Measurements from ENCODE around the gene DUSP6. TPM values are rescaled to one million over a fixed set of nuclear protein-coding genes. Genes with fewer than 3 reads are reported as not detected.

DUSP6 gene
- total and polyA plus RNA-seq, 2 of the 13 experiments (the other 11 are each of a cell fraction or from before 2014, with no cell fraction given), result 40.9 to 161 TPM

- no peak for TF ChIP-seq ZNF557 (CRISPR knock-in tag; IDR thresholded peaks at IDR 0.05)
- no peak for TF ChIP-seq ZNF775 (CRISPR knock-in tag; IDR thresholded peaks at IDR 0.05; ENCODE audit: borderline replicate concordance)
- no peak for TF ChIP-seq HES4 (CRISPR knock-in tag; IDR thresholded peaks at IDR 0.05; ENCODE audit: borderline replicate concordance)
- no peak for TF ChIP-seq NFRKB (IDR thresholded peaks at IDR 0.05)
- TF ChIP-seq ZNF674 (CRISPR knock-in tag; IDR thresholded peaks at IDR 0.05; ENCODE audit: low read depth), result no peak
- TF ChIP-seq ZNF263 (CRISPR knock-in tag; IDR thresholded peaks at IDR 0.05), result no peak
- TF ChIP-seq ARID2 (CRISPR knock-in tag; IDR thresholded peaks at IDR 0.05; ENCODE audit: borderline replicate concordance), result no peak
- TF ChIP-seq MXD4 (CRISPR knock-in tag; IDR thresholded peaks at IDR 0.05), result no peak
- TF ChIP-seq ZNF451 (CRISPR knock-in tag; IDR thresholded peaks at IDR 0.05), result no peak
- peak; percentile 23; the same call in 1 of the 2 replicates for TF ChIP-seq SAP130 (CRISPR knock-in tag; IDR thresholded peaks at IDR 0.05; ENCODE audit: low read depth)
- no peak for TF ChIP-seq JUND (CRISPR knock-in tag; IDR thresholded peaks at IDR 0.05)
- no peak for TF ChIP-seq KDM6A (CRISPR knock-in tag; IDR thresholded peaks at IDR 0.05; ENCODE audit: low read depth)
- TF ChIP-seq PHF8 (CRISPR knock-in tag; IDR thresholded peaks at IDR 0.05), result no peak
- 0 out of 4 replicates have a peak, but pooled peaks of 1 of the 2 experiments have one; percentile 15 for TF ChIP-seq MAFK (conservative IDR thresholded peaks at IDR 0.05 in 1 of 2, IDR thresholded peaks at IDR 0.05 in 1 of 2; ENCODE audit: low read length in 2 of 2)
- no peak for TF ChIP-seq ZSCAN29 (CRISPR knock-in tag; conservative IDR thresholded peaks at IDR 0.05)
- no peak for TF ChIP-seq FOXK2 (IDR thresholded peaks at IDR 0.05)
- peak; percentile 25; the same call in 1 of the 2 replicates for TF ChIP-seq GATAD2A (CRISPR knock-in tag; IDR thresholded peaks at IDR 0.05)
- no peak for TF ChIP-seq ARNTL (CRISPR knock-in tag; IDR thresholded peaks at IDR 0.05)
- no peak for TF ChIP-seq ZNF720 (CRISPR knock-in tag; IDR thresholded peaks at IDR 0.05)
- TF ChIP-seq SYNCRIP (IDR thresholded peaks at IDR 0.05; ENCODE audit: insufficient read depth, low read depth, low read length), result no peak
- TF ChIP-seq ZNF292 (CRISPR knock-in tag; IDR thresholded peaks at IDR 0.05; ENCODE audit: borderline replicate concordance, low read depth), result no peak
- no peak for TF ChIP-seq PTBP1 (IDR thresholded peaks at IDR 0.05; ENCODE audit: low read depth, low read length, poor library complexity, severe bottlenecking)
- TF ChIP-seq GABPA (IDR thresholded peaks at IDR 0.05; ENCODE audit: low read depth, low read length), result no peak
- no peak for TF ChIP-seq GABPA (CRISPR knock-in tag; IDR thresholded peaks at IDR 0.05; ENCODE audit: low read depth)
- no peak for TF ChIP-seq HCFC1 (IDR thresholded peaks at IDR 0.05; ENCODE audit: low read depth, low read length)
- TF ChIP-seq, protein P1, sequence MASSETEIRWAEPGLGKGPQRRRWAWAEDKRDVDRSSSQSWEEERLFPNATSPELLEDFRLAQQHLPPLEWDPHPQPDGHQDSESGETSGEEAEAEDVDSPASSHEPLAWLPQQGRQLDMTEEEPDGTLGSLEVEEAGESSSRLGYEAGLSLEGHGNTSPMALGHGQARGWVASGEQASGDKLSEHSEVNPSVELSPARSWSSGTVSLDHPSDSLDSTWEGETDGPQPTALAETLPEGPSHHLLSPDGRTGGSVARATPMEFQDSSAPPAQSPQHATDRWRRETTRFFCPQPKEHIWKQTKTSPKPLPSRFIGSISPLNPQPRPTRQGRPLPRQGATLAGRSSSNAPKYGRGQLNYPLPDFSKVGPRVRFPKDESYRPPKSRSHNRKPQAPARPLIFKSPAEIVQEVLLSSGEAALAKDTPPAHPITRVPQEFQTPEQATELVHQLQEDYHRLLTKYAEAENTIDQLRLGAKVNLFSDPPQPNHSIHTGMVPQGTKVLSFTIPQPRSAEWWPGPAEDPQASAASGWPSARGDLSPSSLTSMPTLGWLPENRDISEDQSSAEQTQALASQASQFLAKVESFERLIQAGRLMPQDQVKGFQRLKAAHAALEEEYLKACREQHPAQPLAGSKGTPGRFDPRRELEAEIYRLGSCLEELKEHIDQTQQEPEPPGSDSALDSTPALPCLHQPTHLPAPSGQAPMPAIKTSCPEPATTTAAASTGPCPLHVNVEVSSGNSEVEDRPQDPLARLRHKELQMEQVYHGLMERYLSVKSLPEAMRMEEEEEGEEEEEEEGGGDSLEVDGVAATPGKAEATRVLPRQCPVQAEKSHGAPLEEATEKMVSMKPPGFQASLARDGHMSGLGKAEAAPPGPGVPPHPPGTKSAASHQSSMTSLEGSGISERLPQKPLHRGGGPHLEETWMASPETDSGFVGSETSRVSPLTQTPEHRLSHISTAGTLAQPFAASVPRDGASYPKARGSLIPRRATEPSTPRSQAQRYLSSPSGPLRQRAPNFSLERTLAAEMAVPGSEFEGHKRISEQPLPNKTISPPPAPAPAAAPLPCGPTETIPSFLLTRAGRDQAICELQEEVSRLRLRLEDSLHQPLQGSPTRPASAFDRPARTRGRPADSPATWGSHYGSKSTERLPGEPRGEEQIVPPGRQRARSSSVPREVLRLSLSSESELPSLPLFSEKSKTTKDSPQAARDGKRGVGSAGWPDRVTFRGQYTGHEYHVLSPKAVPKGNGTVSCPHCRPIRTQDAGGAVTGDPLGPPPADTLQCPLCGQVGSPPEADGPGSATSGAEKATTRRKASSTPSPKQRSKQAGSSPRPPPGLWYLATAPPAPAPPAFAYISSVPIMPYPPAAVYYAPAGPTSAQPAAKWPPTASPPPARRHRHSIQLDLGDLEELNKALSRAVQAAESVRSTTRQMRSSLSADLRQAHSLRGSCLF (CRISPR knock-in tag; IDR thresholded peaks at IDR 0.05; ENCODE audit: borderline replicate concordance), result no peak
- TF ChIP-seq, protein P2, sequence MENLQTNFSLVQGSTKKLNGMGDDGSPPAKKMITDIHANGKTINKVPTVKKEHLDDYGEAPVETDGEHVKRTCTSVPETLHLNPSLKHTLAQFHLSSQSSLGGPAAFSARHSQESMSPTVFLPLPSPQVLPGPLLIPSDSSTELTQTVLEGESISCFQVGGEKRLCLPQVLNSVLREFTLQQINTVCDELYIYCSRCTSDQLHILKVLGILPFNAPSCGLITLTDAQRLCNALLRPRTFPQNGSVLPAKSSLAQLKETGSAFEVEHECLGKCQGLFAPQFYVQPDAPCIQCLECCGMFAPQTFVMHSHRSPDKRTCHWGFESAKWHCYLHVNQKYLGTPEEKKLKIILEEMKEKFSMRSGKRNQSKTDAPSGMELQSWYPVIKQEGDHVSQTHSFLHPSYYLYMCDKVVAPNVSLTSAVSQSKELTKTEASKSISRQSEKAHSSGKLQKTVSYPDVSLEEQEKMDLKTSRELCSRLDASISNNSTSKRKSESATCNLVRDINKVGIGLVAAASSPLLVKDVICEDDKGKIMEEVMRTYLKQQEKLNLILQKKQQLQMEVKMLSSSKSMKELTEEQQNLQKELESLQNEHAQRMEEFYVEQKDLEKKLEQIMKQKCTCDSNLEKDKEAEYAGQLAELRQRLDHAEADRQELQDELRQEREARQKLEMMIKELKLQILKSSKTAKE (CRISPR knock-in tag; IDR thresholded peaks at IDR 0.05; ENCODE audit: borderline replicate concordance), result no peak
- no peak for TF ChIP-seq ZNF768 (CRISPR knock-in tag; IDR thresholded peaks at IDR 0.05)
- TF ChIP-seq NFATC3 (CRISPR knock-in tag; IDR thresholded peaks at IDR 0.05), result no peak
Observed at GRCh38 chr12:89386138-89386537, 33.8 kb upstream of the DUSP6 start (continued).
